Fibroblast of lung (primary cell): ENCODE measurements around the gene IL17RD.

Experiments
- CTCF ChIP-seq, 2 donors: IDR thresholded peaks in 1 of 2; conservative IDR thresholded peaks in 1 of 2; 1 replicate in 1 of 2; 2 replicates in 1 of 2; pipeline ENCODE4 v1.5.1; 2011 to 2012; ENCODE audit warnings: low read length in 2 of 2, control low read depth in 1 of 2, inconsistent platforms in 1 of 2, low read depth in 1 of 2, mild to moderate bottlenecking in 1 of 2
- EZH2 ChIP-seq: IDR thresholded peaks from 2 replicates; pipeline ENCODE4 v1.5.1; 2012; ENCODE audit warnings: low read length, control low read depth, mild to moderate bottlenecking; ENCODE audit errors: missing control alignments

GRCh38 chr3:57078635-57079473 is 86.3 kb downstream of the IL17RD start:
- TF ChIP-seq EZH2 (peak; percentile 82), CTCF (conservative IDR thresholded peaks at IDR 0.05 in 1 of 2, IDR thresholded peaks at IDR 0.05 in 1 of 2; ENCODE audit: low read depth in 1 of 2, low read length in 2 of 2) (no peak)
